Head of caudate nucleus (tissue), 42 donors: ENCODE results near the gene LRP8.

Experiments
- DNase-seq, 42 donors: peaks; one replicate each; pipeline versions ENCODE4 v3.0.0 to v3.0.0-alpha.2; 2020 to 2021; ENCODE audit warnings: mixed read lengths in 7 of 42
- intact Hi-C: fragments of 100-400 bp; cut with DNase I; formaldehyde crosslinking; loops from one replicate; pipeline ENCODE4 v1.15.0; 2022

The LRP8 gene

DNA sequence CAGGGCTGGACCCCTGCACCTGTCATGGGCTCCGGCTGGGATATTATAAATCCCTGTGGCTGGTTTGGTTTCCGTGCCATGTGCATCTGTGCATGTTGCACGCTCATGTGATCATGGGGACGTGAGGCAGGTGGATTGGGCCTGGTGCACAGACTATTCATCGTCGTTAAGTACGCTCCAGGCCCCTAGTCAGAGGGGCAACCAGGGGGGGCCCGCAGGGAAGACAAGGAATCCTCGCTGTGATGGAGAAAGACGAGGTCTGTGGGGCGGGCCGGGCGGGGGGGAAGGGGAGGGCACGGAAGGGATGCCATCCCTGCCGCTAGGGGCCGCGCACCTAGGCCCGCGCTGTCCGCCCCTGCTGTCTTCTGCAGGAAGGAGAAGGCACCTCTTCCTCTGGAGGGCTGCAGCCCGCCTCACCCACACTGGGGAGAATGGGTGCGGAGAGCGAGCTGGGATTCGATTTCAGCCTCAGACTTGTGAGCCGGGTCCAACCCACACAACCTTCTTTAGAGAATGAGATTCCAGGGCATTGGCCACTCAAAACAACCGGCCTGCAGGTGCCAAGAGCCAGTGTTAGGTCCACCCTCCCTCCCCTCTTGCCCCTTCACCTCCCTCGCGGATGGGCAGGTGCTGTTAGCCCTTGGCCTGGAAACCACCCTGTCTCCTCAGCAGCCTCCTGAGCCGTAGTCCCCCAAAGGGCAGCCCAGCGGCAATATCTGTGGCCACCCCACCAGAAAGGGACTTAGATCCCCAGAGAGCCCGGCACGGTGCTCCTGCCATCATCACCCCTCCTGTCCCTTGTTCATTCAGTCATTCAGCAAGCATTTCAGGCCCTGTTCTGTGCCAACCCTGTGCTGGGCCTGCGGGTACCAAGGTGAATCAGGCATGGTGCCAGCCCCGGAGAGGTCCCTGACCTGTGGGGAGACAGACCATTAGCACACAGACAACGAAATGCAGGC, 950 bp upstream of the LRP8 start:
- intact Hi-C loops, result no loop called here
- peak in 6 of 42 donors; percentile 15 to 31 (median 24) for DNase-seq

DNA sequence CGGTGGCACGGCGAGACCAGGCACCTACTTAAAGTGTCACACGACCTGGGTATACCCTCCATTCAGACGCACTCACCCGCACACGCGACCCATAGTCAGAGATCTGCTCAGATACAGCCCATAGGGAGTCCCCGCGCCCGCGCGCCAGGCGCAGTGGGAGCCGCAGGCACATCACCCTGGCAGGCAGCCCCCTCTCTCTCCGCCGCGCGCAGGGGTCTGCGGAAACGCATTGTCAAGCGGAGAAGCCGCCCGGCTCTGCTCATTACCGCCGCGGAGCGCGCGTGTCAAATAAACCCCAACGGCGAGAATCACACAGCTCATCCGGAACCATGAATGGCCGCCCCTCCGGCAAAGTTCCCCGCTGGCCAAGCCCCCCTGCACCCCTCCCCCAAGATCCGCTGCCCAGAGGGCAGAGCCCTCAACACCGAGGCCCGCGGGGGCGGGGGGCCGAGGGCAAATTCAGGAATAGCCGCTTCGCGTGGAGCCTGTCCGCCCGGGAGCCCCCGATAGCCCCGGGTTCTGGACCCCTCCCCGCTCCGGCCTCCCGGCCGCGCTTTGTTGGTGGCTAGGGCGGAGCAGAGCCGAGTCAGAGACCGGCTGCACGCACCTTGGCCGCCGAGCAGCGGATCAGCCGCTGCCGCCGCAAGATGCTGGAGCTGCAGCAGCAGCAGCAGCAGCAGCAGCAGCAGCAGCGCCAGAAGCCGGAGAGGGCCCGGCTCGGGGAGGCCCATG, 522 bp downstream of the LRP8 start:
- DNase-seq, result peak in 26 of 42 donors; percentile 15 to 61 (median 32)
- intact Hi-C loops, result no loop called here

DNA sequence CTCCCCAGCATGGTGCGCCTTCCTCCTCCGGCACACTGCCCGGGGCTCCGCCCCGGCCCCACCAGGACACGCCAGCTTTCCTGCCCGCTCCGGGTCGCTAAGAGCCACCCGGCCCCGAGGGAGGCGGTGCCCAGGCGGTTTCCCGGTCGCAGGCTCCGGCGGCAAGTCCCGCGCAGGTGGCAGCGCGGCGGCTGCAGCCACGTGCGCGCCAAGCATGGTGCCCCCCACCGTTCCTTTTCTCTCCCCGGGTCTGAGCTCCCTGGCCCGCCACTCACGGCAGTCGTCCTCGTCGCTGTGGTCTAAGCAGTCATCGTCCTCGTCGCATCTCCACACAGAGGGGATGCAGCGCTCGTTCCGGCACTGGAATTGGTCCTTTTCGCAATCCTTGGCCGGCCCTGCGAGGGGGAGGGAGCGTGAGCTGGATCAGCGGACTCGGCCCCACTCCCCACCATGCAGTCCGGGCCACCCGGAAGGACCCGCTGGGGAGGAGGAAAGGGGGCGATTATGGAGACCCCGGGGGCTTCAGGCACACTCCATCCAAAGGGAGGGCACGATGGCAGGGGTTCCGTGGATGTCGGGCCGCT, 1.2 kb downstream of the LRP8 start:
- no peak for DNase-seq

GRCh38 chr1:53326088-53326597, 1.7 kb downstream of the LRP8 start:
- intact Hi-C loops, result no loop called here
- DNase-seq, result peak; percentile 65 to 92 (median 82)

More for the DNA sequence above, 1.2 kb downstream of the LRP8 start:
- intact Hi-C loops, result no loop called here

DNA sequence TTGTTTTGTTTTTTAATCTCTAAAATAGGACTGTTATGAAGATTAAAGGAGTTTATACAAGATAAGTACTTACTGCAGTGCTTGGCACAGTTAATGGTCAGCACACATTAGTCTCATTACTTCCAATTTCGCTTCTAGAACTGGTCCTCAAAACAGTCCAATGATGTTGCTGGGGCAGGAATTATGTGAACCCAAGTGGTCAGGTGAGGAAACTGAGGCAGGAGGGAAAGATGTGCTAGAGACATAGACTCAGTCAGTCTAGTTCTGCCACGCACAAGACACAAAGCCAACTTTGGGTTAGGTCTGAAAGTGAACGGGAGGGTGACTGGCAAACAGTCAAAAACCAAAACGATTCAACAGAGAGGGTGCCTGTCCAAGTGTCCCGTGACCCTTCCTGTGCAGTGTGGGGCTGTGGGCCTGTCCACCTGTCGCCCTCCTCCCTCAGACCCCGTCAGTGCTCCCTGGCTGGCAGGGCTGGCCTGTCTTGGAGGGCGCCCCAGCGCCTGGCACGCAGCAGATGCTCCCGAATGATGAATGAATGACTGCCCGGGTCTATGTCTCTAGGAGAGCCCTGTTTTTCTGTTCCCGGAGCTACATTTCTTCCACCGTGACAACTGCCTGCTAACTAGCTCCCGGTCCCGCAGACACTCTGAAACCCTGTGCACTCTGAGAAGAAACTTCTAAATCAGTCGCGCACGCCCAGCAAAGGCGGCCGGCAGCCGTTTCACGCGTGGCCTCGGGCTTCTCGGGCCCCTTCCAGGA, 2.4 kb downstream of the LRP8 start:
- intact Hi-C loops, result no loop called here
- no peak for DNase-seq

DNA sequence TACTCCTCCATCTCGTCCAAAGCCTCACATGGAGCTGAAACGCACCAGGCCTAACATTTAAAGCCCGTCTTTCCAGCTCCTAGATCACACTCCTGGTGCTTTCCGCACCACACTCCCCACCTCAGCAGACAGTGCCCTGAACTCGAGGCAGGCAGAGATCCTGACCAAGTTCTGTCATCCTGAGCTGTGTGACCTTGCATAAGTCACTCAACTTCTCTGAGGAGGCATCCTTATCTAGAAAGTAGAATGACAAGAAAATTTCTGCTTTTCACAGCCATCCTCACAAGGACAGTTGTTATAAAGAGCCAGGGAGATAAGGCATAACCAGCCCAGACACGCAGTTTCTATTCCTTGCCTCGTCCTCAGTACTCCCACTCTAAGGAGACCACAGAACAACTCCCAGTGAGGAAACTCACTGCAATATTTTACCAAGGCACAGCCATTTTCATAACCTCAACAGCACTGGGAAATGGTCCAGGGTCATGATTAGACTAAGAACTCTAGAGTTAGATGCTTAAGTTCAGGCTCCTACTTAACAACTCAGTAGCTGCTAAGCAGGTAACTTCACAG, 3.1 kb downstream of the LRP8 start:
- intact Hi-C loops, result no loop called here
- DNase-seq, result no peak

- intact Hi-C loops, result no loop called here
- DNase-seq, result no peak
These were observed 3.5 kb downstream of the LRP8 start for GRCh38 chr1:53324321-53324720.

GRCh38 chr1:53323316-53323715, 4.6 kb downstream of the LRP8 start:
- intact Hi-C loops, result no loop called here
- DNase-seq, result no peak

DNA sequence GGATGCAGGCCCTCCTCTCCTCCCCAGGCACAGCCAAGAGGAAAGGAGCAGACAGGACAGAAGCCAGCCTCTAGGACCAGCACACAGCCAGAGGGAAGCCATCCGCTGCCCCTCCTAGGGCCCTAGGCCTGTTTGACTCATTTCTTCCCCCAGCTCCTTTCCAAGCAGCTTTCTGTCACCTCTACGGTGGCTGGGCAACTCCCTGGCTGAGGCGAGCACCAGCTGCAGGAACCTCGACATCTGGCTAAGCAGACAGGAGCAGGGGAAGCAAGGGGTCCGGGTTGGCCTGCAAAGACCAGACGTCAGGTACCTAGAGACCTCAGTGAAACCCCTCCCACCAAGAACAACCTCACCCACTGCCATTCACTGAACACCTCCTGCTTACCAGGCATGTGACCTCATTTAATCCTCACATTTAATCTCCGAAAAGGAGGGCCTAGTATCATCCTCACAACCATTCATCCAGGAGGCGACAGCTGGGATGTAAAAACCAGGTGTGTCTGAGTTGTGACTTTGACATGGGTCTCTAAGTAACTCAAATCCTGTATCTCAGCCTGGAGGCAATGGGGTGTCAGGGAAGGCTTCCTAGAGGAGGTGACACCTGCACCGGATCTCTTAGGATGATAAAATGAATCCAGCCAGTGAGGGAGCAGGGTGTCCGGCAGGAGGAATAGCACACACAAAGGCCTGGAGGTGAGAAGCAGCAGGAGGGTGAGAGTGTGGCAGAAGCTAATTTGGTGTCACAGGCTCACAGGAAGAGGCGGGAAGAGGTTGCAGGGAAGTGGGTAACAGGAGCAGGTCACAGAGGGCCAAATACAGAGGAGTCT, 5.9 kb downstream of the LRP8 start:
- no peak for DNase-seq
- intact Hi-C loops, result no loop called here

- intact Hi-C loops, result no loop called here
- DNase-seq, result no peak
These were observed 6.5 kb downstream of the LRP8 start for GRCh38 chr1:53321366-53321765.

DNA sequence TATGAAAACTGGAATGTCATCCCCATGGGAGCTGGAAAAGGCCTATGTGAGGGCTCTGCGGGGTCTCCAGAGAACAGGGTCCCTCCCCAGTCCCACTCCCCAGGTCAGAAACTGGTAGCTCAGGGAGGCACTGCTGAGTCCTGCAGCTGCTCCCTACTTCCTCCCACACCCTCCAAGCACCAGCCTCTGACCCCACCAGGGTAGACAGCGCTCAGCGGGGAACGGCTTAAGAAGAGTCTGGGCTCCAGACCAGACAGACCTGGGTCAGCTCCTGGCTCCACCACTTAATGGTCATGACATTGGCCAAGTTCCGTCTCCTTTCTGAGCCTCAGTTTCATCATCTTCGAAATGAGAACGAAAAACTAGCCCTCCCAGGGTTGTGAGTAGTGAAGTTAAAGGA, 7.2 kb downstream of the LRP8 start:
- intact Hi-C loops, result no loop called here
- DNase-seq, result no peak

- no peak for DNase-seq
- intact Hi-C loops, result no loop called here
These were observed 8.4 kb downstream of the LRP8 start for GRCh38 chr1:53319296-53320101.

DNA sequence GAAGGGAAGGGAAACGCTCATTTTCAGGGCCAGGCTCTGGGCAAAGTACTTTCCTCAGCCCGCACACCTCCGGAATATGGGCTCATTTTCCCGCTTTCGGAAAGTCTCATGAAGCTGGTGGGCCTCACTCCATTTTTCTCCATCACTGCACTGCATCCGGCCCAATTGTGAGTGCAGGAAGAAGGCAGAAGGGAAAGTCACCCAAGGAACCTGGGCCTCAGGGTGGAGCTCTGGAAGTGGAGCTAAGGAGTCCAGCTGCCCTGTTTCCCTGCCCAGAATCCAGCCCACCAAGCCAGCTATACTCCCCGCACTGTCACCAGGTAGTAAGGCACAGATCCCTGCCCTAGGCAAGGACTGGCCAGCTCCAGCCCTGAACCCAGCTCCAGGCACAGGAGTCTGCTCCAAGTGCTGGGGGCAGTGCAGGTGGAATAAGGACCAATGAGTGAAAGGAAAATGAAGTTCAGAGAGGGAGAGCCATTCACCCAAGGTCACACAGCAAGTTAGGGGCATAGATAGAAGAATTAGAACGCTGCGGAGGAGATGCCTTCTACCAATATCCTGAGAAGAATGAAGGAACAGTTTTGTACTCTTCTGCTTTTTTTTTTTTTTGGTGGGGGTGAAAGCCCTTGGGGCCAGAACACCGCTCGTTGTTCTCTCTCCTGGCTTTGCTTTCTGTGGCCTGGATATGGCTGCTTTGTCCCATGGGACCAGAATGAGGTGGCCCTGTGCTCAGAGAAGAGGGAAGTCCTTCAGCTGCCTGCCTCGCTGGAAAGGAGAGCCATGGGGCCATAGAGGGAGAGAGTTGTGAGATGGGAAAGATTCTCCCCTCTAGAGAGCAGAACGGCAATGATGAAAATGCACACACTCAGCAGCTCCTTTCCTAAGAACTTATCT, 10.0 kb downstream of the LRP8 start:
- intact Hi-C loops, result no loop called here

DNA sequence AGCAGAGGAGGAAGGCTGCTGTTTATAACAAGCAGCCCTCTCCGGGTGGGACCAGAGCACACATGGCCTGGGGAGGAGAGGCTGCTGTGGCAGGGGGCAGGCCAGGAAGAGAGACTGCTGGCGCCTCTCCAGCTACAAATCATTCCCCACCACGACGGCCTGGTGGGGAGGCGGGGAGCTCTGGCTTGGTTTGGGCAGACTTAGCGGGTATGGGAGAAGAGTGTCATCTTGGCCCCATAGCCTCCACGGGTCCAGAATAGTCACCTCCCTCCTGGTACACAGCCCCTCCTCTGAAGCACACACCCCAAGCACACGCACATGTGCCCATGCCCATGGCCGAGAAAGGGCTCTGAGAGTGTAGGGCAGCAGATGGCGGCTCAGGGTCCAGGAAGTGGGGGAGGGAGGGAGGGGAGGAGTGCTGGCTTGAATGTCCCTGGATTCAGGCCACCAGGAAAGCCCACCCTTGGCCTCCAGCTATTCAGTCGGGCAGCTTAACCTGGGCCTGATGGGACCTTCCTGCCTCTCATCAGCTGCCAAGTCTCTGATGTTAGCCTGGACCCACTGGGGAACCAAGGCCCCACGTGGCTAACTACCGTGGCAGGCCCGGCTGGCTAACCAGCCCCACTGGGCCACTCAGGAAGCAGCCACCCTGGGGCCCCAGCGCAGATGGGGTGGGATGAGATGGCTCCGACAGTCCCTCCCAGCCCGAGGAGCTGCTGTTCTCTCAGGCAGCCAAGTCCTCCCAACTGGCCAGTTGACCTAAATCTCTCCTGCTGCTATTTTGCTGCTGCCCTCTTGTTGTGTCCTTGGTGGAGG, 10.9 kb downstream of the LRP8 start:
- no peak for DNase-seq
- intact Hi-C loops, result no loop called here

More for the DNA sequence above, 10.0 kb downstream of the LRP8 start:
- no peak for DNase-seq

DNA sequence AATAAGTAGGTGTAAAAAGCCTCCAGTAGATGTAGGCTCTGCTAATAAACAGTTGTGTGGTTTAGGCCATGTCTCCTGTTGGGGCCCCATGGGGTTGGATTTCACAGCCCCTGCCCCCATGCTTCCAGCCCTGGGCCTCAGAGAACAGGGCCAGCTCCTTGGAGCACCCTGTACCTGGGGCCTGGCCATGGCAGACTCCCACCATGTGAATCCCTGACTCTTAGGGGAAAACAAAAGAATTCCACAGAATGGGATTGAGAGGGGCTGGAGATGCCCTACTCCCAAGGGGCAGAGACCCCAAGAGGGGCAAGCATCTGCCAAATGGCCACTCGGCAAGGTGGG, 11.5 kb downstream of the LRP8 start:
- no peak for DNase-seq
- intact Hi-C loops, result no loop called here
